H9 (cell line): ENCODE results near the gene RIOK3. TPM values are rescaled to one million over a fixed set of nuclear protein-coding genes. Genes with fewer than 3 reads are reported as not detected.

Source experiments
- DNase-seq: peaks from one replicate; pipeline ENCODE4 v3.0.0-alpha.2; 2017
- H2AFZ ChIP-seq: one replicate; pipeline ENCODE4 v1.6.1; 2013; ENCODE audit warnings: mild to moderate bottlenecking, low read length, control low read depth, moderate library complexity
- H2AK5ac ChIP-seq: 2 replicates; pipeline ENCODE4 v1.6.1; 2013; ENCODE audit warnings: low read length, control low read depth, mixed read lengths; ENCODE audit not compliant: insufficient read length
- H2BK120ac ChIP-seq: one replicate; pipeline ENCODE4 v1.6.1; 2013; ENCODE audit warnings: low read depth, mild to moderate bottlenecking, low read length, control low read depth, inconsistent platforms; ENCODE audit not compliant: poor library complexity, severe bottlenecking
- H2BK12ac ChIP-seq: 2 replicates; pipeline ENCODE4 v1.6.1; 2013; ENCODE audit warnings: low read length, control low read depth, mixed read lengths, low read depth; ENCODE audit not compliant: insufficient read length
- H2BK15ac ChIP-seq: 2 replicates; pipeline ENCODE4 v1.6.1; 2013; ENCODE audit warnings: low read depth, low read length, control low read depth
- H2BK20ac ChIP-seq: one replicate; pipeline ENCODE4 v1.6.1; 2013; ENCODE audit warnings: low read depth, mild to moderate bottlenecking, low read length, control low read depth, inconsistent platforms; ENCODE audit not compliant: poor library complexity, severe bottlenecking
- H2BK5ac ChIP-seq: 2 replicates; pipeline ENCODE4 v1.6.1; 2013; ENCODE audit warnings: low read length, control low read depth, mixed read lengths; ENCODE audit not compliant: insufficient read length
- H3K14ac ChIP-seq: 2 replicates; pipeline ENCODE4 v1.6.1; 2013; ENCODE audit warnings: low read length, control low read depth; ENCODE audit not compliant: insufficient read depth
- H3K18ac ChIP-seq: 2 replicates; pipeline ENCODE4 v1.6.1; 2013; ENCODE audit warnings: low read depth, mild to moderate bottlenecking, mixed read lengths, low read length, control low read depth; ENCODE audit not compliant: insufficient read length
- H3K23ac ChIP-seq: 2 replicates; pipeline ENCODE4 v1.6.1; 2013; ENCODE audit warnings: low read length, control low read depth, mixed read lengths, low read depth; ENCODE audit not compliant: insufficient read length
- H3K23me2 ChIP-seq: 2 replicates; pipeline ENCODE4 v1.6.1; 2013; ENCODE audit warnings: low read depth, mild to moderate bottlenecking, mixed read lengths, low read length, control low read depth; ENCODE audit not compliant: insufficient read length, poor library complexity, severe bottlenecking
- H3K27ac ChIP-seq: 2 replicates; pipeline ENCODE4 v1.5.1; 2013; ENCODE audit warnings: low read length, control low read depth, mixed read lengths, low read depth; ENCODE audit not compliant: insufficient read length
- H3K27me3 ChIP-seq: 2 replicates; pipeline ENCODE4 v1.6.1; 2013; ENCODE audit warnings: low read length, control low read depth, inconsistent platforms; ENCODE audit not compliant: insufficient read depth
- H3K4ac ChIP-seq: 2 replicates; pipeline ENCODE4 v1.6.1; 2013; ENCODE audit warnings: low read depth, mild to moderate bottlenecking, control low read depth, inconsistent platforms, low read length, moderate library complexity
- H3K4me1 ChIP-seq: 2 replicates; pipeline ENCODE4 v1.6.1; 2013; ENCODE audit warnings: low read length, control low read depth, inconsistent platforms; ENCODE audit not compliant: insufficient read depth
- H3K4me2 ChIP-seq: 2 replicates; pipeline ENCODE4 v1.6.1; 2013; ENCODE audit warnings: low read length, control low read depth, mixed read lengths; ENCODE audit not compliant: insufficient read length, insufficient read depth
- H3K56ac ChIP-seq: 2 replicates; pipeline ENCODE4 v1.6.1; 2013; ENCODE audit warnings: low read depth, mild to moderate bottlenecking, mixed read lengths, low read length, control low read depth; ENCODE audit not compliant: insufficient read length
- H3K79me1 ChIP-seq: 2 replicates; pipeline ENCODE4 v1.6.1; 2013; ENCODE audit warnings: low read depth, mild to moderate bottlenecking, moderate library complexity, low read length, control low read depth, inconsistent platforms; ENCODE audit not compliant: insufficient read depth, poor library complexity, severe bottlenecking
- H3K79me2 ChIP-seq: 2 replicates; pipeline ENCODE4 v1.6.1; 2013; ENCODE audit warnings: low read length, control low read depth, inconsistent platforms; ENCODE audit not compliant: insufficient read depth
- H3K9ac ChIP-seq: 2 replicates; pipeline ENCODE4 v1.6.1; 2013; ENCODE audit warnings: low read length, control low read depth, mixed read lengths; ENCODE audit not compliant: insufficient read length; ENCODE audit errors: extremely low read depth
- H3K9me3 ChIP-seq: one replicate; pipeline ENCODE4 v1.6.1; 2013; ENCODE audit warnings: low read depth, low read length, inconsistent platforms; ENCODE audit not compliant: control insufficient read depth
- H3T11ph ChIP-seq: one replicate; pipeline ENCODE4 v1.6.1; 2013; ENCODE audit warnings: mild to moderate bottlenecking, low read length, control low read depth, inconsistent platforms
- H4K20me1 ChIP-seq: one replicate; pipeline ENCODE4 v1.6.1; 2013; ENCODE audit not compliant: control insufficient read depth, insufficient read length, insufficient read depth
- H4K5ac ChIP-seq: 2 replicates; pipeline ENCODE4 v1.6.1; 2013; ENCODE audit warnings: low read depth, mild to moderate bottlenecking, mixed read lengths, low read length, control low read depth; ENCODE audit not compliant: insufficient read length
- H4K8ac ChIP-seq: replicated peaks from 2 replicates; pipeline ENCODE4 v1.6.1; 2013; ENCODE audit warnings: low read length, control low read depth, mixed read lengths, low read depth; ENCODE audit not compliant: insufficient read length
- H4K91ac ChIP-seq: 2 replicates; pipeline ENCODE4 v1.6.1; 2013; ENCODE audit warnings: low read depth, mild to moderate bottlenecking, moderate library complexity, mixed read lengths, low read length, control low read depth; ENCODE audit not compliant: insufficient read length
- H3K27ac Mint-ChIP-seq, 3 experiments: 2 replicates in 2 of 3; 3 replicates in 1 of 3; pipeline ENCODE4 v1.8.0; 2020 to 2021; ENCODE audit warnings: mixed read lengths in 3 of 3, mild to moderate bottlenecking in 1 of 3, moderate library complexity in 1 of 3
- H3K27me3 Mint-ChIP-seq: 2 replicates; pipeline ENCODE4 v1.8.0; 2021; ENCODE audit warnings: low read depth, mild to moderate bottlenecking, moderate library complexity, mixed read lengths
- H3K36me3 Mint-ChIP-seq, 3 experiments: 2 replicates in 2 of 3; 3 replicates in 1 of 3; pipeline ENCODE4 v1.8.0; 2020 to 2021; ENCODE audit warnings: low read depth in 3 of 3, mixed read lengths in 3 of 3; ENCODE audit not compliant: insufficient read depth in 1 of 3
- H3K4me1 Mint-ChIP-seq, 2 experiments: 2 replicates each; pipeline ENCODE4 v1.8.0; 2020; ENCODE audit warnings: mixed read lengths in 2 of 2
- H3K4me3 Mint-ChIP-seq, 2 experiments: 2 replicates in 1 of 2; 3 replicates in 1 of 2; pipeline ENCODE4 v1.8.0; 2020 to 2021; ENCODE audit warnings: mild to moderate bottlenecking in 2 of 2, mixed read lengths in 2 of 2, moderate library complexity in 1 of 2
- H3K9me3 Mint-ChIP-seq, 2 experiments: 2 replicates in 1 of 2; 3 replicates in 1 of 2; pipeline ENCODE4 v1.8.0; 2020; ENCODE audit warnings: mild to moderate bottlenecking in 2 of 2, mixed read lengths in 2 of 2, moderate library complexity in 1 of 2
- WGBS: extraction: QIAGEN DNeasy Blood & Tissue Kit; methylation state at CpG from one replicate; pipeline ENCODE4 v1.1.7; 2013; ENCODE audit warnings: missing lambda C conversion rate, low lambda C conversion rate, mixed read lengths; ENCODE audit not compliant: insufficient read length; ENCODE audit errors: extremely low coverage; 5-methylcytosine and 5-hydroxymethylcytosine counted together
- total RNA-seq: library from RNA; stranded (reverse); gene quantifications from 2 replicates; pipeline ENCODE4 v1.2.1, GENCODE V29; 2021
- TF ChIP-seq, protein P1 (sequence below): fragments of 200-600 bp; sonication (generic); conservative IDR thresholded peaks from 3 replicates; pipeline ENCODE4 v1.8.0; 2021; ENCODE audit warnings: antibody characterized with exemption, mild to moderate bottlenecking

Gene RIOK3
- total RNA-seq, 1 experiment from 2014 or later: 34.6 TPM

DNA sequence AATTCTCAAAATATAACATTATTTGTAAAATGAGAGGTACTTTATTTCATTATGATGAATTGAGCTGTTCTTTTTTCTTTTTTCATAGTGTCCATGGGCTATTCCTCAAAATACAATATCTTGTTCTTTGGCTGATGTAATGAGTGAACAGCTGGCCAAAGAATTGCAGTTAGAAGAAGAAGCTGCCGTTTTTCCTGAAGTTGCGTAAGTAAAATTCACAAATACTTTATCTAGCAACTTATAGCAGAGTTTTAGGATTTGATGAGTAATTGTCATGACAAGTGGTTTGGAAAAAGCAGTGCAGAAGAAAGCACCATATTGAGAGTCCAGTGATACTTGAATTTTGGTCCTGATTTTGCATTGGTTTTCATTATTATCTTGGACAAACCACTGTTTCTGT, 9.8 kb downstream of the RIOK3 start:
- Histone ChIP-seq H3K4me2 (no peak overlapping the region), H3K23ac (no peak overlapping the region), H3K4me1 (no peaks in the 10 kb centered on the region), H4K5ac (no peak overlapping the region), H2AFZ (no peak overlapping the region), H2AK5ac (no peak overlapping the region), H3T11ph (no peak overlapping the region), H3K9me3 (no peaks in the 10 kb centered on the region), H3K23me2 (no peaks in the 10 kb centered on the region), H3K18ac (no peak overlapping the region), H4K8ac (no peak overlapping the region), H3K9ac (no peak overlapping the region), H2BK12ac (no peak overlapping the region), H4K91ac (no peak overlapping the region), H4K20me1 (no peaks in the 10 kb centered on the region), H3K79me2 (0 out of 2 replicates have a peak, but pooled peaks cover 1% of the 10 kb centered on the region), H3K4ac (no peak overlapping the region), H3K56ac (no peak overlapping the region), H3K27ac (no peak overlapping the region), H2BK15ac (no peak overlapping the region), H2BK20ac (no peak overlapping the region), H3K27me3 (no peaks in the 10 kb centered on the region), H2BK5ac (no peak overlapping the region), H3K14ac (no peak overlapping the region), H2BK120ac (no peak overlapping the region), H3K79me1 (no peaks in the 10 kb centered on the region)
- DNase-seq: no peak
- Mint-ChIP-seq H3K27me3 (no peaks in the 10 kb centered on the region), H3K4me3 (no peak overlapping the region), H3K9me3 (no peaks in the 10 kb centered on the region), H3K4me1 (no peaks in the 10 kb centered on the region), H3K27ac (no peak overlapping the region), H3K36me3 (peaks cover 12 to 45% (median 36%) of the 10 kb centered on the region in 3 experiments; a peak in 6 of 7 replicates)
- TF ChIP-seq, protein P1, sequence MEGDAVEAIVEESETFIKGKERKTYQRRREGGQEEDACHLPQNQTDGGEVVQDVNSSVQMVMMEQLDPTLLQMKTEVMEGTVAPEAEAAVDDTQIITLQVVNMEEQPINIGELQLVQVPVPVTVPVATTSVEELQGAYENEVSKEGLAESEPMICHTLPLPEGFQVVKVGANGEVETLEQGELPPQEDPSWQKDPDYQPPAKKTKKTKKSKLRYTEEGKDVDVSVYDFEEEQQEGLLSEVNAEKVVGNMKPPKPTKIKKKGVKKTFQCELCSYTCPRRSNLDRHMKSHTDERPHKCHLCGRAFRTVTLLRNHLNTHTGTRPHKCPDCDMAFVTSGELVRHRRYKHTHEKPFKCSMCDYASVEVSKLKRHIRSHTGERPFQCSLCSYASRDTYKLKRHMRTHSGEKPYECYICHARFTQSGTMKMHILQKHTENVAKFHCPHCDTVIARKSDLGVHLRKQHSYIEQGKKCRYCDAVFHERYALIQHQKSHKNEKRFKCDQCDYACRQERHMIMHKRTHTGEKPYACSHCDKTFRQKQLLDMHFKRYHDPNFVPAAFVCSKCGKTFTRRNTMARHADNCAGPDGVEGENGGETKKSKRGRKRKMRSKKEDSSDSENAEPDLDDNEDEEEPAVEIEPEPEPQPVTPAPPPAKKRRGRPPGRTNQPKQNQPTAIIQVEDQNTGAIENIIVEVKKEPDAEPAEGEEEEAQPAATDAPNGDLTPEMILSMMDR: no peak
- no CpG with 5 or more reads among the region's 2 CpGs for WGBS
